Measurements from ENCODE around the gene MISFA. TPM values are rescaled to one million over a fixed set of nuclear protein-coding genes. Genes with fewer than 3 reads are reported as not detected.

Gene MISFA
- total and polyA plus RNA-seq, 9 of the 15 experiments (the other 6 are each of a cell fraction or from before 2014, with no cell fraction given): 1.6 to 6.3 (median 3.4) TPM

DNA sequence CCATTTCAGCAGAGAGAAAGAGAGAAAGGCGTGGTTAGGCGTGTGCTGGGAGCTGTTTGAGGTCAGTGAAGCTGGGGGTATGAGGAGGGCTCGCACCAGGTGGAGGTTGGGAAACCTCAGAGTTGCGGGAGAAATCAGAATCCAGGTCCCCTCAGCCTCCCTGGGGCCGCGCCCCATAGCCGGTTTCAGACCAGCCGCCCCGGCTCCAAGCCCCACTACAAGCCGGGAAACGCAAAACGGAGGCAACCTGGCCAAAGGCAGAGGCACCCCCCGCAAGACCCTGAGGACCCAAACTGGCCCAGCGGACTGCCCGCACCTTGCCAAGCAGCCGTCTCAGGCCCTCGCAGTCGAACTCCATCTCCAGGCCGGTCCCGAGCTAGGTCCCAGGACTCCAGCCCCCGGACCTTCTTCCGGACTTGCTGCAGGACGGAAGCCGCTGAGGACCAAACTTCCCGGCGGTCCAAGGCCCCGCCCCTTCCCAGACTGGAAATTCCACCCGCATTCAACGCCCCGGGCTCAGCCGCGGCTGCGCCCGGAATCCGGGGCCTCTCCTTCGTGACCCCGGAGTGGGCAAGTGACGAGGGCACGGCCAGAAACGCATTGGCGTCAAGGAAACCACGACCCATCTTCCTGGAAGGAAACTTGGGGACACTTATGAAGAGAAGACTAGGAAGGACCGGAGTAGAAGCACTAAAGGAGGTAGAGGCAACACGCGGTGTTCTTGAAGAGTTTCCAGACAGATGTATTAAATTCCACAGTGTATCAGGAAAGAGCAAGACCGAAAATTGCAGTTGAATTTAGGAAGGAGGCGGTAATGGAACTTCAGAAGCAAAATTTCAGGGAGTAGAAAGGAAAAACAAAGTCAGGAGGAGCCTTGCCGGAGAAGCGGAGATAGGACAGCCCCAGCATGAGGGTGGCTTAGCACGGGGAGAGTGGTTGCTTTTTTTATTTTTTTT is 11.0 kb upstream of the MISFA start, which contains the start of gene UEVLD (continued):
- TF ChIP-seq, protein P1, sequence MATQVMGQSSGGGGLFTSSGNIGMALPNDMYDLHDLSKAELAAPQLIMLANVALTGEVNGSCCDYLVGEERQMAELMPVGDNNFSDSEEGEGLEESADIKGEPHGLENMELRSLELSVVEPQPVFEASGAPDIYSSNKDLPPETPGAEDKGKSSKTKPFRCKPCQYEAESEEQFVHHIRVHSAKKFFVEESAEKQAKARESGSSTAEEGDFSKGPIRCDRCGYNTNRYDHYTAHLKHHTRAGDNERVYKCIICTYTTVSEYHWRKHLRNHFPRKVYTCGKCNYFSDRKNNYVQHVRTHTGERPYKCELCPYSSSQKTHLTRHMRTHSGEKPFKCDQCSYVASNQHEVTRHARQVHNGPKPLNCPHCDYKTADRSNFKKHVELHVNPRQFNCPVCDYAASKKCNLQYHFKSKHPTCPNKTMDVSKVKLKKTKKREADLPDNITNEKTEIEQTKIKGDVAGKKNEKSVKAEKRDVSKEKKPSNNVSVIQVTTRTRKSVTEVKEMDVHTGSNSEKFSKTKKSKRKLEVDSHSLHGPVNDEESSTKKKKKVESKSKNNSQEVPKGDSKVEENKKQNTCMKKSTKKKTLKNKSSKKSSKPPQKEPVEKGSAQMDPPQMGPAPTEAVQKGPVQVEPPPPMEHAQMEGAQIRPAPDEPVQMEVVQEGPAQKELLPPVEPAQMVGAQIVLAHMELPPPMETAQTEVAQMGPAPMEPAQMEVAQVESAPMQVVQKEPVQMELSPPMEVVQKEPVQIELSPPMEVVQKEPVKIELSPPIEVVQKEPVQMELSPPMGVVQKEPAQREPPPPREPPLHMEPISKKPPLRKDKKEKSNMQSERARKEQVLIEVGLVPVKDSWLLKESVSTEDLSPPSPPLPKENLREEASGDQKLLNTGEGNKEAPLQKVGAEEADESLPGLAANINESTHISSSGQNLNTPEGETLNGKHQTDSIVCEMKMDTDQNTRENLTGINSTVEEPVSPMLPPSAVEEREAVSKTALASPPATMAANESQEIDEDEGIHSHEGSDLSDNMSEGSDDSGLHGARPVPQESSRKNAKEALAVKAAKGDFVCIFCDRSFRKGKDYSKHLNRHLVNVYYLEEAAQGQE (IDR thresholded peaks at IDR 0.05; ENCODE audit: borderline replicate concordance): no peak
- TF ChIP-seq, protein P1 (CRISPR knock-in tag; IDR thresholded peaks at IDR 0.05; ENCODE audit: low read depth): no peak
- TF ChIP-seq GABPB1 (CRISPR knock-in tag; IDR thresholded peaks at IDR 0.05) (peak; percentile 60), STAT5A (IDR thresholded peaks at IDR 0.05; ENCODE audit: borderline replicate concordance, low read length) (no peak), TAL1 (IDR thresholded peaks at IDR 0.05) (no peak), RB1 (IDR thresholded peaks at IDR 0.05; ENCODE audit: low read depth) (peak; percentile 12; the same call in 1 of the 2 replicates), SP1 (CRISPR knock-in tag; IDR thresholded peaks at IDR 0.05) (peak; percentile 84), PRPF4 (IDR thresholded peaks at IDR 0.05; ENCODE audit: insufficient read depth, low read depth, low read length, poor library complexity, severe bottlenecking) (no peak), ZNF23 (CRISPR knock-in tag; IDR thresholded peaks at IDR 0.05) (no peak), MXI1 (IDR thresholded peaks at IDR 0.05; ENCODE audit: low read depth, low read length) (no peak), HDAC6 (IDR thresholded peaks at IDR 0.05; ENCODE audit: low read depth, low read length) (no peak), BRD9 (IDR thresholded peaks at IDR 0.05; ENCODE audit: low read depth, partially characterized antibody) (no peak), ZNF583 (CRISPR knock-in tag; IDR thresholded peaks at IDR 0.05) (no peak), ZNF561 (CRISPR knock-in tag; conservative IDR thresholded peaks at IDR 0.05) (no peak), MBD2 (IDR thresholded peaks at IDR 0.05; ENCODE audit: borderline replicate concordance, low read depth) (peak; percentile 69), POLR2G (IDR thresholded peaks at IDR 0.05; ENCODE audit: low read depth, low read length) (peak; percentile 89), NBN (IDR thresholded peaks at IDR 0.05; ENCODE audit: low read depth) (no peak)
- TF ChIP-seq, protein P2, sequence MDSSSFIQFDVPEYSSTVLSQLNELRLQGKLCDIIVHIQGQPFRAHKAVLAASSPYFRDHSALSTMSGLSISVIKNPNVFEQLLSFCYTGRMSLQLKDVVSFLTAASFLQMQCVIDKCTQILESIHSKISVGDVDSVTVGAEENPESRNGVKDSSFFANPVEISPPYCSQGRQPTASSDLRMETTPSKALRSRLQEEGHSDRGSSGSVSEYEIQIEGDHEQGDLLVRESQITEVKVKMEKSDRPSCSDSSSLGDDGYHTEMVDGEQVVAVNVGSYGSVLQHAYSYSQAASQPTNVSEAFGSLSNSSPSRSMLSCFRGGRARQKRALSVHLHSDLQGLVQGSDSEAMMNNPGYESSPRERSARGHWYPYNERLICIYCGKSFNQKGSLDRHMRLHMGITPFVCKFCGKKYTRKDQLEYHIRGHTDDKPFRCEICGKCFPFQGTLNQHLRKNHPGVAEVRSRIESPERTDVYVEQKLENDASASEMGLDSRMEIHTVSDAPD (CRISPR knock-in tag; IDR thresholded peaks at IDR 0.05): no peak
